Neural progenitor cell (in vitro differentiated cells): Measurements from ENCODE around the gene IDI1. TPM values are rescaled to one million over a fixed set of nuclear protein-coding genes. Genes with fewer than 3 reads are reported as not detected.

Source experiments
- DNase-seq: peaks from one replicate; pipeline ENCODE4 v3.0.0-alpha.2; 2016; ENCODE audit warnings: low spot score
- H2AFZ ChIP-seq: fragments of 200-600 bp; sonication (generic); replicated peaks from 2 replicates; pipeline ENCODE4 v1.6.1; 2016; ENCODE audit warnings: antibody characterized with exemption
- H3F3A ChIP-seq: fragments of 200-600 bp; sonication (generic); 2 replicates; pipeline ENCODE4 v1.6.1; 2016; ENCODE audit warnings: antibody characterized with exemption, low read depth
- H3K27ac ChIP-seq: fragments of 200-600 bp; sonication (generic); 2 replicates; pipeline ENCODE4 v1.5.1; 2016; ENCODE audit warnings: mild to moderate bottlenecking
- H3K27me3 ChIP-seq: fragments of 200-600 bp; sonication (generic); 2 replicates; pipeline ENCODE4 v1.6.1; 2016; ENCODE audit warnings: mild to moderate bottlenecking, moderate library complexity
- H3K36me3 ChIP-seq: fragments of 200-600 bp; sonication (generic); 2 replicates; pipeline ENCODE4 v1.5.1; 2016
- H3K4me1 ChIP-seq: fragments of 200-600 bp; sonication (generic); 2 replicates; pipeline ENCODE4 v1.6.1; 2016; ENCODE audit warnings: mixed run types
- H3K4me2 ChIP-seq: fragments of 200-600 bp; sonication (generic); 2 replicates; pipeline ENCODE4 v1.6.1; 2016
- H3K4me3 ChIP-seq: fragments of 200-600 bp; sonication (generic); 2 replicates; pipeline ENCODE4 v1.5.1; 2016
- H3K79me2 ChIP-seq: fragments of 200-600 bp; sonication (generic); 2 replicates; pipeline ENCODE4 v1.6.1; 2016; ENCODE audit warnings: low read depth
- H3K9ac ChIP-seq: fragments of 200-600 bp; sonication (generic); 2 replicates; pipeline ENCODE4 v1.6.1; 2016
- H3K9me3 ChIP-seq: fragments of 200-600 bp; sonication (generic); 2 replicates; pipeline ENCODE4 v1.5.1; 2016; ENCODE audit warnings: low read depth
- H4K20me1 ChIP-seq: fragments of 200-600 bp; sonication (generic); 2 replicates; pipeline ENCODE4 v1.6.1; 2016; ENCODE audit warnings: low read depth
- H3K27ac Mint-ChIP-seq: 3 replicates; pipeline ENCODE4 v1.8.0; 2021; ENCODE audit warnings: mixed read lengths
- H3K27me3 Mint-ChIP-seq: 2 replicates; pipeline ENCODE4 v1.8.0; 2022; ENCODE audit warnings: low read depth, mild to moderate bottlenecking, inconsistent platforms, moderate library complexity, mixed read lengths; ENCODE audit not compliant: insufficient read depth
- H3K36me3 Mint-ChIP-seq: 3 replicates; pipeline ENCODE4 v1.8.0; 2021; ENCODE audit warnings: mixed read lengths
- H3K4me1 Mint-ChIP-seq: 3 replicates; pipeline ENCODE4 v1.8.0; 2021; ENCODE audit warnings: mixed read lengths
- H3K4me3 Mint-ChIP-seq: 3 replicates; pipeline ENCODE4 v1.8.0; 2021; ENCODE audit warnings: mild to moderate bottlenecking, moderate library complexity, mixed read lengths
- H3K9me3 Mint-ChIP-seq: 3 replicates; pipeline ENCODE4 v1.8.0; 2020; ENCODE audit warnings: mixed read lengths
- CTCF ChIP-seq: fragments of 200-600 bp; sonication (generic); IDR thresholded peaks from 2 replicates; pipeline ENCODE4 v1.5.1; 2017; ENCODE audit warnings: antibody characterized with exemption, mild to moderate bottlenecking
- EZH2 ChIP-seq: fragments of 200-600 bp; sonication (generic); IDR thresholded peaks from 2 replicates; pipeline ENCODE4 v1.6.1; 2017; ENCODE audit warnings: antibody characterized with exemption, mild to moderate bottlenecking, moderate library complexity
- EZH2phosphoT487 ChIP-seq: fragments of 200-600 bp; sonication (generic); IDR thresholded peaks from 2 replicates; pipeline ENCODE4 v1.6.1; 2017; ENCODE audit warnings: antibody characterized with exemption
- total RNA-seq: library from RNA; depleted of rRNA; stranded (reverse); fragments of >200 nt; gene quantifications from 2 replicates; pipeline ENCODE4 v1.2.3, GENCODE V29; 2015; ENCODE audit warnings: low replicate concordance

The IDI1 gene
- total RNA-seq, 1 donor from 2014 or later = 168 TPM

- no peaks in the 10 kb centered on the region for H3K27me3 ChIP-seq
- no peaks in the 10 kb centered on the region for H3K27me3 Mint-ChIP-seq
- H3K36me3 ChIP-seq = no peaks in the 10 kb centered on the region
- H3K4me3 Mint-ChIP-seq = no peak overlapping the region
- H3K79me2 ChIP-seq = no peaks in the 10 kb centered on the region
- H3K27ac ChIP-seq = no peak overlapping the region
- peaks cover 11% of the 10 kb centered on the region for H3K36me3 Mint-ChIP-seq
- no peaks in the 10 kb centered on the region for H3K9me3 Mint-ChIP-seq
- TF ChIP-seq EZH2 (no peak), CTCF (no peak), EZH2phosphoT487 (no peak)
- H3K9ac ChIP-seq = no peak overlapping the region
- no peak overlapping the region for H3K4me3 ChIP-seq
- DNase-seq = no peak
- no peaks in the 10 kb centered on the region for H3K4me1 ChIP-seq
- no peak overlapping the region for H2AFZ ChIP-seq
- no peaks in the 10 kb centered on the region for H3K4me1 Mint-ChIP-seq
- no peak overlapping the region for H3K27ac Mint-ChIP-seq
- H4K20me1 ChIP-seq = no peaks in the 10 kb centered on the region
- H3K4me2 ChIP-seq = no peak overlapping the region
- no peaks in the 10 kb centered on the region for H3F3A ChIP-seq
- H3K9me3 ChIP-seq = no peaks in the 10 kb centered on the region
These were observed 29.7 kb upstream of the IDI1 start for GRCh38 chr10:1078668-1079067.

- H3K36me3 Mint-ChIP-seq = peaks cover 7% of the 10 kb centered on the region
- Histone ChIP-seq H3F3A (peaks cover 3% of the 10 kb centered on the region), H3K4me1 (no peaks in the 10 kb centered on the region), H3K4me2 (no peak overlapping the region), H3K9me3 (no peaks in the 10 kb centered on the region), H3K27me3 (no peaks in the 10 kb centered on the region), H3K27ac (no peak overlapping the region), H4K20me1 (no peaks in the 10 kb centered on the region), H3K4me3 (no peak overlapping the region), H3K9ac (no peak overlapping the region), H3K79me2 (no peaks in the 10 kb centered on the region), H2AFZ (no peak overlapping the region), H3K36me3 (no peaks in the 10 kb centered on the region)
- no peak overlapping the region for H3K4me3 Mint-ChIP-seq
- no peak overlapping the region for H3K27ac Mint-ChIP-seq
- H3K4me1 Mint-ChIP-seq = no peaks in the 10 kb centered on the region
- DNase-seq = no peak
- TF ChIP-seq CTCF (peak; percentile 21), EZH2 (no peak)
- no peaks in the 10 kb centered on the region for H3K27me3 Mint-ChIP-seq
- H3K9me3 Mint-ChIP-seq = no peaks in the 10 kb centered on the region
These were observed 25.9 kb upstream of the IDI1 start for GRCh38 chr10:1074748-1075308.

- peaks cover 3% of the 10 kb centered on the region for H3F3A ChIP-seq
- no peak overlapping the region for H2AFZ ChIP-seq
- H3K4me1 Mint-ChIP-seq = no peaks in the 10 kb centered on the region
- H3K9ac ChIP-seq = no peak overlapping the region
- no peak overlapping the region for H3K27ac ChIP-seq
- DNase-seq = no peak
- H3K4me3 ChIP-seq = no peak overlapping the region
- no peaks in the 10 kb centered on the region for H4K20me1 ChIP-seq
- H3K4me2 ChIP-seq = no peak overlapping the region
- TF ChIP-seq CTCF (no peak), EZH2phosphoT487 (no peak), EZH2 (no peak)
- H3K36me3 ChIP-seq = no peaks in the 10 kb centered on the region
- H3K4me3 Mint-ChIP-seq = no peak overlapping the region
- H3K79me2 ChIP-seq = no peaks in the 10 kb centered on the region
- peaks cover 4% of the 10 kb centered on the region for H3K36me3 Mint-ChIP-seq
- H3K4me1 ChIP-seq = no peaks in the 10 kb centered on the region
- H3K27ac Mint-ChIP-seq = no peak overlapping the region
- no peaks in the 10 kb centered on the region for H3K9me3 Mint-ChIP-seq
- H3K27me3 Mint-ChIP-seq = no peaks in the 10 kb centered on the region
- no peaks in the 10 kb centered on the region for H3K9me3 ChIP-seq
- H3K27me3 ChIP-seq = no peaks in the 10 kb centered on the region
These were observed 25.3 kb upstream of the IDI1 start for GRCh38 chr10:1074052-1074747.
